GM19099 (cell line): ENCODE data around the gene RTN4RL1.

Source experiments
- POLR2A ChIP-seq: IDR thresholded peaks from 3 replicates; pipeline ENCODE4 v1.6.1; 2011; ENCODE audit warnings: low read depth; ENCODE audit not compliant: insufficient read length; ENCODE audit errors: extremely low read depth

The RTN4RL1 gene

DNA sequence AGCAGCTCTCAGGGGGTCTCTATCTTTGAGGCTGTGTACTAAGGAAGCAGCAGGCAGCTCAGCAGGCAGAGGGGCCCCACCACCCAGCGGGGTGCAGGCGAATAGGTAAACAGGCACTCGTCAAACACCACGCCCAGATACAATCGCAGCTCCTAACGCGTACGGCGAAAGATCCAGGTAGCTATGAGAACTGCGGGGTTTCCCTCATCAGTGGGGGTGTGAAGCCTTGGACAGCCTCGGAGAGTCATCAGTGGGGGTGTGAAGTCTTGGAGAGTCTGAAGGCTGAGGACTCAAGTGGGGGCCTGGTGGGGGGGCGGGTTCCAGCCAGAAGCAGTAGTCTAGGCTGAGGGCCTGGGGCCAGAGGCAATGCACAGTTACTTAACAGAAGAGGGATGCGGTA is 69.0 kb downstream of the RTN4RL1 start:
- no peak for TF ChIP-seq POLR2A

DNA sequence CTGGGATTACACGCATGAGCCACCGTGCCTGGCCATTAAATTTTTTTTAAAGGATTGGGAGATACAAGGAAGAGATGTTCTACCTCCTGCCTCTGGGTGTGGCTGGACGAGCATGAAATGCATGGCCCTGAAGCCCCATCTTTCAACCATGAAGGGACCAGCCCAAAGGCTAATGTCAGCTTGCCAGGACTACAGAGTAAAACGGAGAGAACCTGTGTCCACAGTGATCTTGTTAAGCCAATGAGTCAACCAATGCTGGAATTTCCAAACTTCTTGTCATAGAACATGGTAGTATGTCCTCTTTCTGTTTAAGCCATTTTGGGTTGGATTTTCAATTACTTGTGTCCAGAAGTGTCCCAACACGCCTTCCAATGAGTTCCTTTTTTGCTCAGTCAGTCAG is 71.3 kb downstream of the RTN4RL1 start:
- no peak for TF ChIP-seq POLR2A

DNA sequence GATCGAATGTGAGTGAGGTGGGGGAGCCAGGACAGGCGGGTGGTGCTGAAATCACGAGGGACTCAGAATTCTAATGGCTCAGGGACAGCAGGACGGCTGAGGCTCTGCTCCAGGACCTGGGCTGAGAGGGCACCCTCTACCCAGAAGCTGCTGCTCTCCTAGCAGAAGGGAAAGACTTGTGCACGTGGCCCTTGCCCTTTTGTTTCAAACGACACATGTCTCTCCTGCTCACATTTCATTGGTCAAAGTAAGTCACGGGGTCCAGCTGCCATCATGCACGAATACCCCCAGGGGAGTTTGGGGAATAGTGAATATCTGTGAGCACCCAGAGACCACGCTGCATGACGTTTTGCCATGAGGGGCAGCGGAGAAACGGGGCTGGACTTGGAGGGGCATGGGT is 73.2 kb downstream of the RTN4RL1 start:
- TF ChIP-seq POLR2A = no peak

DNA sequence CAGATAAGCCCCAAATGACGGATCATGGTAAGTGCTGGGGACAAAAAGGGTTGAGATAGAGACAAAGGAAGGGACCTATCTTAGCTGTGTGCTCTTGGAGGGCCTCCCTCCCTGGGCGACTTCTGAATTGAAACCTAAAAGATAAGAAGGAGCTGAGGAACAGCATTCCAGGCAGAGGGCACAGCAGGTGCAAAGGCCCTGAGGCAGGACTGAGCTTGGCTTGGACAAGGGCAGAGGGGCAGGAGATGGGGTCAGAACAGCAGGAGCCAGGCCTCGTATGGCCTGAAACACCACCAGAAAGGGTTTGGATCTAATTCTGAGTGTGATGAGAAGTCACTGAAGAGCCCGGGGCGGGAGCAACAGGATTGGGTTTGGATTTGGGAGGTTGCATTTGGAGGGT is 75.4 kb downstream of the RTN4RL1 start:
- no peak for TF ChIP-seq POLR2A

DNA sequence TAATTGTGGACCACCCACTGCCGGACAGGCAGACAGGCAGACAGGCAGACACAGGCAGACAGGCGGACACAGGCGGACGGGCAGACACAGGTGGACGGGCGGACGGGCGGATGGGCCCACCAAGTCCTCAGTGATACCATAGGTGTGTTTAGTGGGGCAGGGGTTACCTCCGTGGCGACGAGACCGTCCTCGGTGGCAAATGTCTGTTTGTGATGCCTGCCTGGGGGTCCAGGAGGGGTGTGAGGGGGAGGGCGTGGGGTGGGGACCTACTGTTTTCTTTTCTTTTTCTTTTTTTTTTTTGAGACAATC is 76.7 kb downstream of the RTN4RL1 start:
- TF ChIP-seq POLR2A = no peak

DNA sequence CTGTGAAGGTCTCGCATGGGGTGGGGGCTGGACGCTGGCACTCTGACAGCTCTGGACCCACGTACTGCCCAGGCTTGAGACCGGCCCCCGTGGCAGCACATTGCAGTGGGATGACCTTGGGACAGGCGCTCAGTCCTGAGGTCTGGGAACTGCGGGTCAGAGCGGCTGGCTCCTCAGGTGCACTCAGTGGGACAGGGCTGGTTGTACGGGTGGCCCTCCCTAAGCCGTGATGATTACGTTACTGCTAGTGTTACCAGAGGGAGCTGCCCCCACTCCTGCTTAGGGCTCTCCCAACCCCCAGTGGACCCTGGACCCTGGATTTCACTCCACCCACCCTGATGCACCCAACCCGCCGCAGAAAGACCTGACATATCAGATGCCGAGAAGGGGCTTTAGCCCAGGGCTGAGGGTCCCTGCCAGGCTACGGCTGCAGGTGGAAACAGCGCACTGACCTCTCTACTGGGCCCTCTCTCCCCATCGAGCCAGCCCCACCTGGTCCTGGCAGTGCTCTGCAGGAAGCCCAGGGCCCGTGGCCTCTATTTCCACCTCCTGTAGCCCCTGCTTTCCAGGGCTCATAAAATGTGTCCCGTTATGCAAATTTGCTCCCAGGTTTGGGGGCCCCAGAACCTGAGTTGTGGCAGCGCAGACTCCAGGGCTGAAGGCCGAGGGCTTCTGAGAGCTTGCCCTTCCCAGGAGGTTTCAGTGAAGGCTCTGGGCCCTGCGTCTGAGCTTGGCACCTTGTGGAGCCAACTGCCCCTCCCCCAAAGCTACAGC is 77.2 kb downstream of the RTN4RL1 start:
- TF ChIP-seq POLR2A = no peak

DNA sequence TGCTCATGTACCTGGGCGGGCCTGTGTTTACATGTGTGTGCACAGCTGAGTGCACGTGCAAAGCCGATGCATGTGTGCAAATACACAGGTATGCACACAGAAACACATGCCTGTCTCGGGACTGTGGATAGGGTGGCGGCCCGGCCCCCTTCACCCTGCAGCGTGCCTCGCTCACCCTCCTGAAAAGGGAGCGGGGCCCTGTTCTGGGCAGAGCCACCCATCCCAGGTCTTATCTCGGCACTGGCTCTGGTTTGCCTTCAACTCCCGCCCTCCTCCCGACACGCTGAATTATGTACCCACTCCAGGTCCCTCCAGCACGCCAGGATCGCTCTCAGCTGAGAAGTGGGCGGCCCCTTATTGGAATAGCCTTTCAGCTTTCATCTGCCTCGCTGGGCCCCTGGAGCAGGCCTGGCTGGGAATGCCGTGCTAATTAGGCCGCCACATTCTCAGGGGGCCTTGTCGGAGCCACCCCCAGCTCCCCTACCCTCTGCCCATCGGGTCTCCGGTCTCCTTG is 77.8 kb downstream of the RTN4RL1 start:
- no peak for TF ChIP-seq POLR2A

DNA sequence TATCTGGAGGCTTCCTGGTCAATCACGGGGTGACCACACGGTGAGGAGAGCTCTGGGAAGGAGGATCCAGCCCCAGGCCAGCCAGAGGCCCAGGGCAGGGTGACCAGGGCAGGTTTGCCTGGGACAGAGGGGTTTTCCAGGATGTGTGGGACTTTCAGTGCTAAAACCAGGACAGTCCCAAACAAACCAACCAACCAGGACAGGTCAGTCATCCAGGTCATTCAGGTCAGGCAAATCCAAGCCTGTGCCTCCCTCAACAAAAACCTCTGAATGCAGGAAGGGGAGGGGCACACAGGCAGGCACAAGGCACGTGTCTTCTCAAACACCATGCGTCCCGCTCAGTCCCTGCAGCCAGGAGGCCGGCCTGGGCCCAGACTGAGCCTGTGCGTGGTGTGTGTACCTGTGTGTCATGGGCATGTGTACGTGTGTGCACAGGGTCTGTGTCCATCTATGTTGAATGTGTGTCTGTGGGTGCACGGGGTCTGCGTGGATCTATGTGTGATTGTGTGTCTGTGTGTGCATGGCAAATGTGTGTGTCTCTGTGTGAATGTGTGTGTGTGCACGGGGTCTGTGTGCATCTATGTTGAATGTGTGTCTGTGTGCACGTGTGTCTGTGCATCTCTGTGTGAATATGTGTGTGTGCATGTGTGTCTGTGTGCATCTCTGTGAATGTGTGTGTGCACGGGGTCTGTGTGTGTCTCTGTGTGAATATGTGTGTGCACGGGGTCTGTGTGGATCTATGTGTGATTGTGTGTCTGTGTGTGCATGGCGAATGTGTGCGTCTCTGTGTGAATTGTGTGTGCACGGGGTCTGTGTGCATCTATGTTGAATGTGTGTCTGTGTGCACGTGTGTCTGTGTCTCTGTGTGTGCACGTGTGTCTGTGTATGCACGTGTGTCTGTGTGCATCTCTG is 78.9 kb downstream of the RTN4RL1 start:
- TF ChIP-seq POLR2A = no peak

DNA sequence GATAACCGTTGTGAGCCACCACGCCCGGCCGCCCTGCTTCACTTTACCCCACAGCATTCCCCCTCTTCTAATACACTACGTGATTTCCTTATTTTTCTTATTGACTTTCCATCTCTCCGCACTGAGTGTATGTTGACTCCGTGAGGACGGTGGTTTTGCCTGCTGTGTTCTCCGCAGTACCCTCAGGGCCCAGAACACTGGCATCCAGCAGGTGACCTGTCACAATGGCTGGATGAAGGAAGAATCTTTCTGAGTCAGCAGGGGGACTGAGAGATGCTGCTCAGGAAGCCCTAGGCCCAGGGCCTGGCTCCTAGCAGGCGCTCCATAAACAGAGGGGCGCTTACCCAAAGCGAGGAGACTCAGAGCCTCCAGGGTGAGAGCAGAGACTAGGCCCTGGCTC is 79.5 kb downstream of the RTN4RL1 start:
- no peak for TF ChIP-seq POLR2A

DNA sequence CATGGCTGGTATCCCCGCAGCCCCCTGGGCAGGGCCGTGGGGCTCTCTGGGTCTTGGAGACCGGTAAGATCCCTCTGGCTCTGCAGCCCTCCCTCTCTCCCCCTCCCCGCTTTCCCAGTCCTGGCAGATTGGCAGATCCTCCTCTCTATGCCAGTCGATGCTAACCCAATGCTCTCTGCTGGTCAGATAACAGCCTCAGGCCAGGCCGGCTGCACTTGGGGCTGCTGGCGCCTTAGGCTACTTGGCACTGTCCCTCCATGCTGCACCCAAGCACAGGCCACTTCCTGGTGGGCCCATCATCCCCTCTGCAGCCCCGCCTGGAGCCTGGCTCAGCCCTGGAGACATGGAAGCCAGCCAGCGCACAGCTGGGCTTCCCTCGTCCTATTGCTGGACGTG is 81.7 kb downstream of the RTN4RL1 start:
- TF ChIP-seq POLR2A = no peak

DNA sequence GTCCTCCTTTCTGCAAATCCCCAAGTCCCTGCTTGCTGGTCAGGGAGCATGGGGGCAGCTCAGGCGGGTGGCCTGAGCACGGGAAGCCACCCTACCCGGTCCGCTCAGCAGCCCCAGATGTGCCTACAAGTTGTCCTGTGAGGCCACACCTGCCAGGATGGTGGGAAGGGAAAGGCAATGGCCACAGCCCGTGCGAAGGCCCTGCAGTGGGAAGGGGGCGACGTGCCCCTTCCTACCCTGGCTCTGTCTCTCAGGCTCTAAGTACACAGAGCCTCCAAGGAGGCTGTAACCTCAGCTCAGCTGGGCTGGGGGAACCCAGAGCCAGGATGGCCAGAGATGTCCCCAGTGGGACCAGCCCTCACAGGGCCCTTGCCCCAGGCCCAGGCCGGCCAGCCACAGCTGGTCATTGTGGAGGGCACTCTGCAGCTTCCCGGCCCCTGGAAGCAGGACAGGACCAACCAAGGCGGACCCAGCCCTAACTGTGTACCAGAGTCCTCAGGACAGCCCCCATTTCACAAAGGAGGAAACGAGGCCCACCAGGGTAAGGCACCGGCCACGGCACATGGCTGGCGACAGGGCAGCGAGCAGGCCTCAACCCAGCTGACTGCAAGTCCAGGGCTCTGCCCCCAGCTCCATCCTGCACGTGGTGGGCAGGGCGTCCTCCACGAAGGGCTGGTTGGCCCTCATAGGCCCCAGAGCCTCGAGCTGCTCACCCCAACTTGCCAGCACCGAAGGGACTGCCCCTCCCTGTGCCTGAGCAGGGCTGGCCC is 82.3 kb downstream of the RTN4RL1 start:
- no peak for TF ChIP-seq POLR2A

DNA sequence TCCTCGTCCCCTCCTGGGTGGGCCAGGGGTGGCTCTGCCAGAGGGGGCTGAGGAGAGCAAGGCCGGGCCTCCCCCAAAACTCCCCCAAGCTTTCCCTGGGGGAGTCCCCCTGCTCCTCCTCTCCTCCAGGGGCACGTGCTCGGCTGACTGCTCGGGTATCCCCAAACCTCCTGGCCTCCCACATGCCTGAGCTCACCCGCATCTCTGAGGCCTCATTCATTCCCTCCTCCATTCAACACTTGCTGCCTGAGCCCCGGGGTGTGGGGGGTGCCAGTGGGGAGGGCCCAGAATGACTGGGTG is 83.1 kb downstream of the RTN4RL1 start:
- no peak for TF ChIP-seq POLR2A

DNA sequence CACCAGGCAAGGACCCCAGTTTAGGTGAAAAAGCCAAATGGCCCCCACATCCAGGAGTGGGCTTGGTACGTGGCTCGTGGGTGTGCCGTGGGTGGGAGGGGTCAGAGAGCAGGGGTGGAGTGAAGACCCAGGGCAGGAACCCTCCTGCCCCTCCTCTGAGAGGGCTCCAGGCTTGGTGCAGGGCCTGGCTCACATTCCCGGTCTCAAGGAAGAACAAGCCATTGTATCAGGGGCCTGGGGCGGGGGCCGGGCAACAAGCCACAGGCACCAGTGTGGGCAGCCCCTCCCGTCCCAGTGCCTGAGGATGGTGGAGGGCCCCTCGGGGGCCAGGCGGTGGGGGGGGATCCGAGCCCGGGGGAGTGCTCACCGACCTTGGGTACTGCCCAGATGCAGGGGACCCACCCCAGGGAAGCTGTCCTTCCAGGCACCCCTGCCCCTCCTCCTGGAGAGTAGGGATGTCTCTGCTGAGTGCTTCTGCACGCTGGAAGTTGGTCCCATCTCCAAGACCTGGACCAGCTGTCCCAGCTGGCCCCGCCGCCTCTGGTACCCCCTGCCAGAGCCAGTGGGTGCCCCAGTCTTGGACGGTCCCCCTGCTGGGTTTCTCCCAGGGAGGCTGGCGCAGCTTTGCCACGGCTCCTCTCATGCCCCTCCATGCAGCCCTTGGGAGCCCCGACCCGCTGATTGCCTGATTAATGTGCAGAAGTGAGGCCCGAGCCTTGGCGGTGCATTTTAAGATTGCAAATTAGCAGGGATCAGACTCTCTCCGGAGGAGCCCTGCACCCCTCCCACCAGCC is 83.7 kb downstream of the RTN4RL1 start:
- TF ChIP-seq POLR2A = no peak

DNA sequence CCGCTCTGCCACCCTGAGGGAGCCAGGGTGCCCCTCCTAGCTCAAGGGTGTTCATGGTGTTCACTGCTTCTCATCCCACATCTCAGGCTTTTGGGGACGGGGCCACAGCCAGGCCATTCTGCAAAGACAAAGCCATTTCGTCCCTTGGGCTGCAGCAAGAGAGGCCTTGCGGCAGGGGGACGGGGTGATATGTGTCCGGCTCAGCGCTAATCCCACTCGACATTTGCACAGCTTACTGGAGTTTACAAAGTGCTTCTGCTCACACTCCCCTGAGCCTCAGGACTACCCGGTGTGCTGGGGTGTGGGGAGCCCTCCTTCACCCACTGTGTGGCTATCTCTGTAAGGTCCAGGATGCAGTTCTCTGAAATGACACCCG is 84.3 kb downstream of the RTN4RL1 start:
- TF ChIP-seq POLR2A = no peak

DNA sequence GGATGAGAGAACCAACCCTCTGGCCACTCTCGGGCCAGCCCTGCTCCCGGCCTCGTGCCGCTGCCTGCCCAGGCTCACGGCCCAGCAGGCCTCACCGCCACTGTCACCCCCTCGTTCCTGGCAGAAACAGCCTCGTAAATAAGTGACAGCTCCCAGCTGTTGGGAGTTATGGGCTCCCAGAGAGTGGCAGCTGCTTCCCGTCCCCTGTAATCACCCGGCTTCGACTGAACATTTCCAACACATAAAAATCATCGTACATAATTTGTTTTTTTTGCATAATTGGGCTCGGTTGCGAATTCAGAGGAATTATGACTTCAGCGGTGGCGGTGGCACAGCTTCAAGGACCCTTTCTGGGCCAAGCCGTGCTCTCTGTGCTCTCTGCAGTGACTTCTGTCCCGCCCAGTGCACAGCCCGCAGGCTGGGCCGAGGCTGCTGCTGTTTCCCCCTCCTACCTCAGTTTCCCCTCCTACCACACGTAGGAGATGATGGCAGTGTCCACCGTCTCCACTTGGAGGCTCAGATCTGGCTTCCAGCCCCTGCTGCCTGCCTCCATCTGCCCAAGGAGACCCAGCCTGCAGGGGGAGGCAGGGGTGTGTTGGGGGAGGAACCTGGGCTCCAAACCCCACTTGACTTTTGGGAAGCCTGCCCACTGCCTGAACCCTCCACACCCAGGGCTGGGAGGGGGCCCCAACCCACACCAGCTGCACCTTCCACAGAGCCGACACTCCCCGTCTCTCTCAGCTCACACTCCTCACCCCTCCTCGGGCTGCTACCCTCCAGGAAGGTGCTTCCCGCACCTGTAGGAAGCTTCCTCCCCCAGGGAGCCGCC is 84.9 kb downstream of the RTN4RL1 start:
- TF ChIP-seq POLR2A = no peak

DNA sequence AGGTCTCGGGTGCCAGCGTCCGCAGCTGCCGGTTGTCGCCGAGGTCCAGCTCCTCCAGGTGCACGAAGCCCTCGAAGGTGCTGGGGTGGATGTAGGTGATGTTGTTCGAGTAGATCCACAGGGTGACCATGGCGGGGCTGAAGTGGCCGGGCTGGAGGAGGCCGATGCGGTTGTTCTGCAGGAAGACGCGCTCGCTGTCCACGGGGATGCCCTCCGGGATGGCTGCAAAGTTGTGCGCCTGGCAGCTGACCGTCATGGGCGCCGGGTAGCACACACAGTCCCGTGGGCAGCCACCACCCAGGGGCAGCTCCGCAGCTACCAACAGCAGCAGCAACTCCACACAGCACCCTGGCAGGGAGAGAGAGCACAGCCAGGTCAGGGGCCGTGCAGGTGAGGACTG is 87.7 kb downstream of the RTN4RL1 start:
- TF ChIP-seq POLR2A = no peak
